GM23338 (cell line): Measurements from ENCODE around the gene PRSS8.

Source experiments
- CTCF ChIP-seq, 2 experiments: fragments of 200-600 bp in 1 of 2; sonication (generic) in 1 of 2; conservative IDR thresholded peaks; 2 replicates each; pipeline versions ENCODE4 v1.5.1 to v1.6.1; 2016 to 2017; ENCODE audit warnings: antibody characterized with exemption in 2 of 2, low read depth in 2 of 2, mild to moderate bottlenecking in 2 of 2, moderate library complexity in 1 of 2
- ETS1 ChIP-seq: IDR thresholded peaks from 2 replicates; pipeline ENCODE4 v1.6.1; 2016; ENCODE audit warnings: antibody characterized with exemption
- EZH2 ChIP-seq: fragments of 200-600 bp; sonication (generic); IDR thresholded peaks from one replicate; pipeline ENCODE4 v1.8.0; 2017; ENCODE audit warnings: antibody characterized with exemption, mild to moderate bottlenecking, low read depth; ENCODE audit not compliant: unreplicated experiment
- EZH2phosphoT487 ChIP-seq: fragments of 200-600 bp; sonication (generic); IDR thresholded peaks from one replicate; pipeline ENCODE4 v1.8.1; 2018; ENCODE audit warnings: antibody characterized with exemption; ENCODE audit not compliant: unreplicated experiment
- POLR2AphosphoS5 ChIP-seq: IDR thresholded peaks from 2 replicates; pipeline ENCODE4 v1.6.1; 2016; ENCODE audit warnings: antibody characterized with exemption, low read depth
- REST ChIP-seq: IDR thresholded peaks from one replicate; pipeline ENCODE4 v1.6.1; 2018; ENCODE audit warnings: antibody characterized with exemption; ENCODE audit not compliant: unreplicated experiment
- ZNF114 ChIP-seq: fragments of 250-450 bp; sonication (Bioruptor Pico); IDR thresholded peaks from 2 replicates; pipeline ENCODE4 v1.5.0; 2020; ENCODE audit warnings: mild to moderate bottlenecking, moderate library complexity
- ZNF331 ChIP-seq: fragments of 250-450 bp; sonication (Bioruptor Pico); IDR thresholded peaks from 2 replicates; pipeline ENCODE4 v1.5.0; 2020; ENCODE audit warnings: low read depth, mild to moderate bottlenecking, moderate library complexity

GRCh38 chr16:31184888-31185287 is 49.4 kb upstream of the PRSS8 start:
- TF ChIP-seq CTCF (conservative IDR thresholded peaks at IDR 0.05; ENCODE audit: low read depth in 2 of 2) (no peak), REST (no peak), EZH2phosphoT487 (no peak), ZNF331 (CRISPR knock-in tag) (no peak), POLR2AphosphoS5 (no peak), EZH2 (no peak), ETS1 (no peak), ZNF114 (CRISPR knock-in tag) (no peak)
